OCI-LY1 (cell line): ENCODE measurements around the gene CDK2.

Experiments used
- EZH2 ChIP-seq: fragments of 200-600 bp; sonication (generic), shearing (Covaris generic); IDR thresholded peaks from 2 replicates; pipeline ENCODE4 v1.8.0; 2017; ENCODE audit warnings: borderline replicate concordance, mixed run types, mild to moderate bottlenecking, antibody characterized with exemption, low read length, moderate library complexity, mixed read lengths
- TF ChIP-seq, protein P1 (sequence below): fragments of 200-600 bp; sonication (generic), shearing (Covaris generic); IDR thresholded peaks from 2 replicates; pipeline ENCODE4 v1.5.1; 2017; ENCODE audit warnings: mild to moderate bottlenecking, antibody characterized with exemption, low read length, moderate library complexity, mixed read lengths

DNA sequence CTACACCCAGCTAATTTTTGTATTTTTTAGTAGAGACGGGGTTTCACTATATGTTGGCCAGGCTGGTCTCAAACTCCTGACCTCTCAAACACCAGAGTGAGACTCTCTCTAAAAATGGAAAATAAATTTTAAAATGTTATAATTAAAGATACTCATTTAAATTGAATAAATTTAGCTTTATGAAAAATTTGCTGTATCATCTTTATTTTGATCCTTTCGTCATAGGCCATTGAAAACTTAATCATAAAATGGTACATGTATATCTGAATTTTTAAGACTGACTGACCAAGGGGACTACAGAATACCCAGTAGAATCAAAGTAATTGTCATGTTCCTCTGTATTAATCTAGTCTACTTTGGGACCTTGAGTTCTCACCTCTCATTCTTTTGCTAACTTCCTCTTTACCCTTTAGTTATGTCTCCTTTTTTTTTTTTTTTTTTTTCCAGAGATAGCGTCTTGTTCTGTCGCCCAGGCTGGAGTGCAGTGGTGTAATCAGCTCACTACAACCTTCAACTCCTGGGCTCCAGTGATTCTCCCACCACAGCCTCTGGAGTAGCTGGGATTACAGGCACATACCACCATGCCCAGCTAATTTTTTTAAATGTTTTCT is 16.7 kb downstream of the CDK2 start:
- no peak for TF ChIP-seq EZH2
- TF ChIP-seq, protein P1, sequence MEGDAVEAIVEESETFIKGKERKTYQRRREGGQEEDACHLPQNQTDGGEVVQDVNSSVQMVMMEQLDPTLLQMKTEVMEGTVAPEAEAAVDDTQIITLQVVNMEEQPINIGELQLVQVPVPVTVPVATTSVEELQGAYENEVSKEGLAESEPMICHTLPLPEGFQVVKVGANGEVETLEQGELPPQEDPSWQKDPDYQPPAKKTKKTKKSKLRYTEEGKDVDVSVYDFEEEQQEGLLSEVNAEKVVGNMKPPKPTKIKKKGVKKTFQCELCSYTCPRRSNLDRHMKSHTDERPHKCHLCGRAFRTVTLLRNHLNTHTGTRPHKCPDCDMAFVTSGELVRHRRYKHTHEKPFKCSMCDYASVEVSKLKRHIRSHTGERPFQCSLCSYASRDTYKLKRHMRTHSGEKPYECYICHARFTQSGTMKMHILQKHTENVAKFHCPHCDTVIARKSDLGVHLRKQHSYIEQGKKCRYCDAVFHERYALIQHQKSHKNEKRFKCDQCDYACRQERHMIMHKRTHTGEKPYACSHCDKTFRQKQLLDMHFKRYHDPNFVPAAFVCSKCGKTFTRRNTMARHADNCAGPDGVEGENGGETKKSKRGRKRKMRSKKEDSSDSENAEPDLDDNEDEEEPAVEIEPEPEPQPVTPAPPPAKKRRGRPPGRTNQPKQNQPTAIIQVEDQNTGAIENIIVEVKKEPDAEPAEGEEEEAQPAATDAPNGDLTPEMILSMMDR: no peak
